ENCODE measurements around the gene ROBO3.

ROBO3 gene

DNA sequence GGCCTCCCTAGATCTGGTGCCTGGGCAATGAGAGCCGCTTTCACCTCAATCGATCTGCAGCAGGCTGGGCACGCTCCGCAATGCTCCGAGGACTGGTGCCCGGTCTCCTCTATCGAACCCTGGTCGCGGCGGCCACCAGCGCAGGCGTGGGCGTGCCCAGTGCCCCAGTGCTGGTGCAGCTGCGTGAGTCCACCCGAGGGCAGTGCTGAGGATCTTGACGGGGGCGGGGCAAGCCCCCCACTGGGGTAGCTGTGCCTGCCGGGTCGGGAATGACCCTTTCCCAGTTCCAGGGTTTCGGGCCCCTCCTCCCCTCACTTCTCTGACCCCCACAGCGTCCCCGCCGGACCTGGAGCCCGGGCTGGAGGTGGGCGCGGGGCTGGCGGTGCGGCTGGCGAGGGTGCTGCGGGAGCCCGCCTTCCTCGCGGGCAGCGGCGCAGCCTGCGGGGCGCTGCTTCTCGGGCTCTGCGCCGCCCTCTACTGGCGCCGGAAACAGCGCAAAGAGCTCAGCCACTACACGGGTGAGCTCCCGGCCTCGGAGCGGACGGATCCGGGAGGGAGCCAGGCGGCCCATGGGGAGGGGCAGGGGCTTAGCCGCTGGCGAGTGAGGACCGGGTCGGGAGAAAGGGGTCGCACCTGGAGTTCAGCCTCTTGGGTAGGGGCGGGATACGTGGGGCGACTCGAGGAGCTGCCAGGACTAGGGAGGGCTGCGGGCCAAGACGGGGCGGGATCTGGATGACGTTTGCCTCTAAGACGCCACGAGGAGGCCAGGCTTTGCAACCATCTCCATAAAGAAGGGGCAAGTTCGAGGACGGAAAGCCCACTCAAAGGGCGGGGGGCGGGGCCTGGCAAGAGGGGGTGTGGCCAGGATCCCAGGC, 10.9 kb downstream of the ROBO3 start:
- Histone ChIP-seq H3K4me1 (ENCODE audit: control insufficient read depth, insufficient read depth, low read length, unreplicated experiment) (peaks cover 4% of the 10 kb centered on the region), H3K27ac (ENCODE audit: low read depth, low read length) (peak overlapping the region; percentile 72), H3K36me3 (ENCODE audit: insufficient read depth, low read length) (no peaks in the 10 kb centered on the region), H3K27me3 (ENCODE audit: insufficient read depth, low read length) (peaks cover 25% of the 10 kb centered on the region), H3K4me3 (ENCODE audit: low read depth, low read length) (peak overlapping the region; percentile 79), H3K79me2 (ENCODE audit: control insufficient read depth, insufficient read depth, low read length, unreplicated experiment) (no peaks in the 10 kb centered on the region), H2AFZ (ENCODE audit: low read length, unreplicated experiment) (peak overlapping the region; percentile 81)

- no peak overlapping the region for H3K27ac ChIP-seq (ENCODE audit: low read depth, low read length)
Measured at GRCh38 chr11:124876818-124877630, 11.8 kb downstream of the ROBO3 start.

GRCh38 chr11:124877631-124877909, 12.3 kb downstream of the ROBO3 start:
- peaks cover 4% of the 10 kb centered on the region for H3K4me1 ChIP-seq (ENCODE audit: control insufficient read depth, insufficient read depth, low read length, unreplicated experiment)
- no peaks in the 10 kb centered on the region for H3K79me2 ChIP-seq (ENCODE audit: control insufficient read depth, insufficient read depth, low read length, unreplicated experiment)
- H3K27me3 ChIP-seq (ENCODE audit: insufficient read depth, low read length), result peaks cover 11% of the 10 kb centered on the region; the same call in 1 of the 2 replicates
- no peaks in the 10 kb centered on the region for H3K36me3 ChIP-seq (ENCODE audit: insufficient read depth, low read length)
- H2AFZ ChIP-seq (ENCODE audit: low read length, unreplicated experiment), result no peak overlapping the region
- peak overlapping the region; percentile 79 for H3K4me3 ChIP-seq (ENCODE audit: low read depth, low read length)
- no peak overlapping the region for H3K27ac ChIP-seq (ENCODE audit: low read depth, low read length)

More at GRCh38 chr11:124876818-124877630, 11.8 kb downstream of the ROBO3 start:
- peak overlapping the region; percentile 81 for H2AFZ ChIP-seq (ENCODE audit: low read length, unreplicated experiment)
- H3K4me1 ChIP-seq (ENCODE audit: control insufficient read depth, insufficient read depth, low read length, unreplicated experiment), result peaks cover 4% of the 10 kb centered on the region
- peaks cover 17% of the 10 kb centered on the region for H3K27me3 ChIP-seq (ENCODE audit: insufficient read depth, low read length)
- H3K79me2 ChIP-seq (ENCODE audit: control insufficient read depth, insufficient read depth, low read length, unreplicated experiment), result no peaks in the 10 kb centered on the region
- H3K36me3 ChIP-seq (ENCODE audit: insufficient read depth, low read length), result no peaks in the 10 kb centered on the region
- peak overlapping the region; percentile 79 for H3K4me3 ChIP-seq (ENCODE audit: low read depth, low read length)

DNA sequence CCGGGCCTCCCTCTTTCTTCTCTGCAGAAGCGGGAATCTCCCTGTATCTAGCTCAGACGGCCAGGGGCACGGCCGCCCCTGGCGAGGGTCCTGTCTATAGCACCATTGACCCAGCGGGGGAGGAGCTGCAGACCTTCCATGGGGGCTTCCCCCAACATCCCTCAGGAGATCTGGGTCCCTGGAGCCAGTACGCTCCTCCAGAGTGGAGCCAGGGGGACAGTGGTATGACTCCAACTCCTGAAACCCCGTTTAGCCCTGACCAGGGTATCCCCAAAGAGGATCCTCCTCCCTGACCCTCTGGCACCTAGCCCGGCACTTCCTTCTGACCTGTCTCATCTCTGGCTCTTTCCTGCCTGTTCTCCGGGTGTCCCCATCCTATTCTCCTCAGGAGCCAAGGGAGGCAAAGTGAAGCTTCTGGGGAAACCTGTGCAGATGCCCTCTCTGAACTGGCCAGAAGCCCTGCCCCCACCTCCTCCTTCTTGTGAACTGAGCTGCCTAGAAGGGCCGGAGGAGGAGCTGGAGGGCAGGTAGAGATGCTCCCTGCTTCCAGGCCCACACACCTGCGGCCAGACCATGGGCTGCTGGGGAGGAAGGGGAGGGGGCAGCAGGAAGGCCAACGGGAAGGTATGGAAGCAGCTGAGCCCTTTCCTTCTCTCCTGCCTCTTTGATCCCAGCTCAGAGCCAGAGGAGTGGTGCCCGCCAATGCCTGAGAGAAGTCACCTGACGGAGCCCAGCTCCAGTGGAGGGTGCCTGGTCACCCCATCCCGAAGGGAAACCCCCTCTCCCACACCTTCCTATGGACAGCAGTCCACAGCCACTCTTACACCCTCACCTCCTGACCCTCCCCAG, 12.9 kb downstream of the ROBO3 start:
- Histone ChIP-seq H3K27ac (ENCODE audit: low read depth, low read length) (no peak overlapping the region), H3K27me3 (ENCODE audit: insufficient read depth, low read length) (peaks cover 6% of the 10 kb centered on the region; the same call in 1 of the 2 replicates), H2AFZ (ENCODE audit: low read length, unreplicated experiment) (no peak overlapping the region), H3K4me3 (ENCODE audit: low read depth, low read length) (no peak overlapping the region; the same call in 1 of the 2 replicates), H3K79me2 (ENCODE audit: control insufficient read depth, insufficient read depth, low read length, unreplicated experiment) (no peaks in the 10 kb centered on the region), H3K36me3 (ENCODE audit: insufficient read depth, low read length) (no peaks in the 10 kb centered on the region), H3K4me1 (ENCODE audit: control insufficient read depth, insufficient read depth, low read length, unreplicated experiment) (peaks cover 4% of the 10 kb centered on the region)

DNA sequence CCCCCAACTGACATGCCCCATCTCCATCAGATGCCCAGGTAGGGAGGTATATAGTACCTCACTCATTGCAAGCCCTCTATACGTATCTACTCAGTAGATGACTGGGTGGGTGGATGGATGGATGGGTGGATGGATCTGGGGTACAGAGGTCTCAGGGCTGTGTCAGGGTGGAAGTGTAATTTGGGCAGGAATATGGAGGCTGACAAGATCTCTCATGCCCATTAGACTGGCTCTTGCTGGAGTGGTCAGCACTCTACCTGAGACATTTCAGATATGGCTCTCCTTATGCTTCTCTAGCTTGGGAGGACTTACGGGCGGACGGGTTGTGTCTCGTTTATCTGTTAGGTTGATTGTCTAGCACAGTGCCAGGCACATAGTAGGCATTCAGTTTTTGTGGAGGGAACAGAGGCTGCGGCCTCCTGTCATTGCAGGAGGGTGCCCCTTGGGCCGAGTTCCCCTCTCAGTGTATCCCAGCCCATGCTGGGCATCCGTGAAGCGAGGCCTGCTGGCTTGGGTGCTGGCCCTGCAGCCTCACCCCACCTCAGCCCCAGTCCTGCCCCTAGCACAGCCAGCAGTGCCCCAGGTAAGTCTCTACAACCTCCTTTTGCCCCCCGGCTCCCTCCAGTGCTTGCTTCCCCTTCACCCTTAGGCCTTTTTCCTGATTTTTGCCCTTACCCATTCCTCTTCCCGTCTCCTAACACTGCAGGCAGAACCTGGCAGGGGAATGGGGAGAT, 13.7 kb downstream of the ROBO3 start:
- Histone ChIP-seq H3K4me1 (ENCODE audit: control insufficient read depth, insufficient read depth, low read length, unreplicated experiment) (peaks cover 4% of the 10 kb centered on the region), H3K36me3 (ENCODE audit: insufficient read depth, low read length) (no peaks in the 10 kb centered on the region), H3K79me2 (ENCODE audit: control insufficient read depth, insufficient read depth, low read length, unreplicated experiment) (no peaks in the 10 kb centered on the region), H2AFZ (ENCODE audit: low read length, unreplicated experiment) (no peak overlapping the region), H3K27ac (ENCODE audit: low read depth, low read length) (no peak overlapping the region), H3K4me3 (ENCODE audit: low read depth, low read length) (no peak overlapping the region), H3K27me3 (ENCODE audit: insufficient read depth, low read length) (0 out of 2 replicates have a peak, but pooled peaks cover under 1% of the 10 kb centered on the region)

GRCh38 chr11:124879493-124880289, 14.5 kb downstream of the ROBO3 start:
- Histone ChIP-seq H3K27me3 (ENCODE audit: insufficient read depth, low read length) (no peaks in the 10 kb centered on the region), H3K36me3 (ENCODE audit: insufficient read depth, low read length) (no peaks in the 10 kb centered on the region), H3K27ac (ENCODE audit: low read depth, low read length) (no peak overlapping the region), H3K4me1 (ENCODE audit: control insufficient read depth, insufficient read depth, low read length, unreplicated experiment) (peaks cover 4% of the 10 kb centered on the region), H3K79me2 (ENCODE audit: control insufficient read depth, insufficient read depth, low read length, unreplicated experiment) (no peaks in the 10 kb centered on the region), H2AFZ (ENCODE audit: low read length, unreplicated experiment) (no peak overlapping the region), H3K4me3 (ENCODE audit: low read depth, low read length) (no peak overlapping the region)

DNA sequence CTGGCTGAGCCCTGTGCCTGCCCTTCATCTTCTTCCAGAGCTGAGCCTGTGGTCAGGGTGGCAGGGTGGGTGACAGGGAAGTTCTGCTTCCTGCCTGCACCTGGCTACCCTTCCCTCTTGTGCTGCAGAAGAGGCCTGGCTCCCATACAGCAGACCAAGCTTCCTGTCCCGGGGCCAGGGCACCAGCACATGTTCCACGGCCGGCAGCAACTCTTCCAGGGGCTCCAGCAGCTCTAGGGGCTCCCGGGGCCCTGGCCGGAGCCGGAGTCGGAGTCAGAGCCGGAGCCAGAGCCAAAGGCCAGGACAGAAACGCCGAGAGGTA, 15.0 kb downstream of the ROBO3 start:
- peaks cover 4% of the 10 kb centered on the region for H3K4me1 ChIP-seq (ENCODE audit: control insufficient read depth, insufficient read depth, low read length, unreplicated experiment)
- no peaks in the 10 kb centered on the region for H3K27me3 ChIP-seq (ENCODE audit: insufficient read depth, low read length)
- H3K27ac ChIP-seq (ENCODE audit: low read depth, low read length), result no peak overlapping the region
- no peaks in the 10 kb centered on the region for H3K36me3 ChIP-seq (ENCODE audit: insufficient read depth, low read length)
- no peak overlapping the region for H3K4me3 ChIP-seq (ENCODE audit: low read depth, low read length)
- H2AFZ ChIP-seq (ENCODE audit: low read length, unreplicated experiment), result no peak overlapping the region
- no peaks in the 10 kb centered on the region for H3K79me2 ChIP-seq (ENCODE audit: control insufficient read depth, insufficient read depth, low read length, unreplicated experiment)

DNA sequence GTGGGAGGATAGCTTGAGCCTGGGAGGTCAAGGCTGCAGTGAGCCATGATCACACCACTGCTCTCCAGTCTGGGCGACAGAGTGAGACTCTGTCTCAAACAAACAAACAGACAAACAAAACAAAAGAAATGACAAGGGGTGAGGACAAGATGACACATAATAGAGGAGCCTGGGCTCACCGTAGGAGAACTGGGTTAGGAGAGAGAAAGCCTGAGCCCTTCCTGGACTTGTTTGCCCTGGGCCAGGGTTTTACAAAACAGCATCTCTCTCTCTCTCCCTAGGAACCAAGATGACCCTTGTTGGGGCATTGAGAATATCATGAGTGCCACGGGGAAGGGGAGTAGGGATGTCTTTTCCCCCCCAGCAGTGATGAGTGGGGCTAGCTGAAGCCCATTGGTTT, 15.7 kb downstream of the ROBO3 start:
- peaks cover 4% of the 10 kb centered on the region for H3K4me1 ChIP-seq (ENCODE audit: control insufficient read depth, insufficient read depth, low read length, unreplicated experiment)
- H3K27me3 ChIP-seq (ENCODE audit: insufficient read depth, low read length), result no peaks in the 10 kb centered on the region
- no peak overlapping the region for H3K4me3 ChIP-seq (ENCODE audit: low read depth, low read length)
- no peaks in the 10 kb centered on the region for H3K36me3 ChIP-seq (ENCODE audit: insufficient read depth, low read length)
- H3K27ac ChIP-seq (ENCODE audit: low read depth, low read length), result no peak overlapping the region
- no peak overlapping the region for H2AFZ ChIP-seq (ENCODE audit: low read length, unreplicated experiment)
- H3K79me2 ChIP-seq (ENCODE audit: control insufficient read depth, insufficient read depth, low read length, unreplicated experiment), result no peaks in the 10 kb centered on the region

- Histone ChIP-seq H3K27me3 (ENCODE audit: insufficient read depth, low read length) (no peaks in the 10 kb centered on the region), H2AFZ (ENCODE audit: low read length, unreplicated experiment) (no peak overlapping the region), H3K36me3 (ENCODE audit: insufficient read depth, low read length) (no peaks in the 10 kb centered on the region), H3K4me1 (ENCODE audit: control insufficient read depth, insufficient read depth, low read length, unreplicated experiment) (no peaks in the 10 kb centered on the region), H3K4me3 (ENCODE audit: low read depth, low read length) (no peak overlapping the region; the same call in 1 of the 2 replicates), H3K27ac (ENCODE audit: low read depth, low read length) (no peak overlapping the region), H3K79me2 (ENCODE audit: control insufficient read depth, insufficient read depth, low read length, unreplicated experiment) (no peaks in the 10 kb centered on the region)
Measured at GRCh38 chr11:124882339-124883071, 17.3 kb downstream of the ROBO3 start.
